HG02938 (cell line): ENCODE measurements around the gene RPH3AL.
"Not testable (repeated sequence)": the region's sequence is repeated elsewhere in the genome, so short reads cannot be mapped to it uniquely, and the experiment has no call there.

Experiments
- ATAC-seq: cut with Tn5 transposase; IDR thresholded peaks from one replicate; pipeline ENCODE4 v1.9.1; 2021; ENCODE audit warnings: mild to moderate bottlenecking, moderate library complexity; ENCODE audit not compliant: unreplicated experiment

Gene RPH3AL

DNA sequence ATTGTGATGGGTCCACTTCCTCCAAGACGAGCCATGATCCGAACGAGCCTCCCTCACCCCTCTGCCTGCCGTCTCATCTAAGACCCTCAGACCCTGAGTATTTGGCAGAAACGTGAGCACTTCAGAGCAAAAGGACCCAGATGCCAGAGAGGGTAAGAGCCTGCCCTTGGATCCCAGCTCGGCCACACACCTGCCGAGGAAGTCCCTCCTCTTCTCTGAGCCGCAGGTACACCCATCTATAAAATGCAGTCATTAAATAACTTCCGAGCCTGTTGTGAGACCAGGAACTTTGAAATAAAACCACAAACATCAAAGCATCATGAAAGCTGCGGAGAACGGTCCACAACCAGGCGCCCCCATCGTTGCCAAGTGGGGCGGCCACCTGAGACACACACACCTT lies 106.4 kb downstream of the RPH3AL start:
- ATAC-seq = no peak

DNA sequence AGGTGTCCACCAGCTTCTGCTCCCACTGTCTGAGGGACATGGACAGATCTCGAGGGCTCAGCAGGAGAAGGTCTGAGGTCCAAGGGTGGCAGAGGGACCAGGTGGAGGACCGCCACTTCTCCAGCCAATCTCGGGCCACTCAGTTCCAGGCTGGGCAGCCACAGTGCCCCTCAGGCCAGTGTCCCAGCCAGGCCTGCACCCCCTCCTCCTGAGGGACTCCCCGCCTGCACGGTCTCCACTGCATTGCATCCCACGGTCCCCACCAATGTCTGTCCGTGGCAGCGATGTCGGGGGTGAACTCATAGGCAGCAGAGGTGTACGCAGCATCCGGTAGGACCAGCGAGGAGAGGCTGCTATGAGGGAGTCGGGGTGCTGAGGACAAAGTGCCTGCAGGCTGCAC lies 107.0 kb downstream of the RPH3AL start:
- no peak for ATAC-seq

DNA sequence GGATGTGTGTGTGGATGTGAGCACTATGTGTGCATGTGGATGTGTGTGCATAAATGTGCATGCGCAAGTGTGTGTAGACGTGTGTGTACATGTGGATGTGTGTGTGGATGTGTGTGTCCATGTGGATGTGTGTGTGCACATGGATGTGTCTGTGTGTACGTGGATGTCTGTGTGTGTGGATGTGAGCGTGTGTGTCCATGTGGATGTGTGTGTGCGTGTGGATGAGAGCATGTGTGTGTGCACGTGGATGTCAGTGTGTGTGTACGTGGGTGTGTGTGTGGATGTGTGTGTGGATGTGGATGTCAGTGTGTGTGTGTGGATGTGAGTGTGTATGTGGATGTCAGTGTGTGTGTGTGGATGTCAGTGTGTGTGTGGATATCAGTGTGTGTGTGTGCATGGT lies 107.6 kb downstream of the RPH3AL start:
- ATAC-seq = no peak

DNA sequence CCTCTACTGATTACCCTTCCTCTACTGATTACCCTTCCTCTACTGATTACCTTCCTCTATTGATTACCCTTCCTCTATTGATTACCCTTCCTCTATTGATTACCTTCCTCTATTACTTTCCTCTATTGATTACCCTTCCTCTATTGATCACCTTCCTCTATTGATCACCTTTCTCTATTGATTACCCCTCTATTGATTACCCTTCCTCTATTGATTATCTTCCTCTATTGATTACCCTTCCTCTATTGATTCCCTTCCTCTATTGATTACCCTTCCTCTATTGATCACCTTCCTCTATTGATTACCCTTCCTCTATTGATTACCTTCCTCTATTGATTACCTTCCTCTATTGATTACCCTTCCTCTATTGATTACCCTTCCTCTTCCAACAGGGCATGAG lies 108.7 kb downstream of the RPH3AL start:
- ATAC-seq = not testable (repeated sequence)

DNA sequence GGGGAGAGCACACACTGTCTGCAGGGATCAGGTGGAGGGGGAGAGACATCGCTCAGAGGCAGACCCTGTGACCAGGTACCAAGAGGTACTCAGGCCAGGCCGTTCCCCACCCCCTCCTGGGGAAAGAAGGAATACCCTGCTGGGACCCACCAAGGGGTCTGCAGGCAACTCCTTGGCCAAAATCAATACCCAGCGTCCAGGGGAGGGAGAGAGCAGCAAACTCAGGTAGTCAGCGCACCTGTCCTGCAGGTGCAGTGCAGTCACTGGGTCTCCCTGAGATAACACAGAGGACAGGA lies 113.7 kb downstream of the RPH3AL start:
- ATAC-seq = no peak

DNA sequence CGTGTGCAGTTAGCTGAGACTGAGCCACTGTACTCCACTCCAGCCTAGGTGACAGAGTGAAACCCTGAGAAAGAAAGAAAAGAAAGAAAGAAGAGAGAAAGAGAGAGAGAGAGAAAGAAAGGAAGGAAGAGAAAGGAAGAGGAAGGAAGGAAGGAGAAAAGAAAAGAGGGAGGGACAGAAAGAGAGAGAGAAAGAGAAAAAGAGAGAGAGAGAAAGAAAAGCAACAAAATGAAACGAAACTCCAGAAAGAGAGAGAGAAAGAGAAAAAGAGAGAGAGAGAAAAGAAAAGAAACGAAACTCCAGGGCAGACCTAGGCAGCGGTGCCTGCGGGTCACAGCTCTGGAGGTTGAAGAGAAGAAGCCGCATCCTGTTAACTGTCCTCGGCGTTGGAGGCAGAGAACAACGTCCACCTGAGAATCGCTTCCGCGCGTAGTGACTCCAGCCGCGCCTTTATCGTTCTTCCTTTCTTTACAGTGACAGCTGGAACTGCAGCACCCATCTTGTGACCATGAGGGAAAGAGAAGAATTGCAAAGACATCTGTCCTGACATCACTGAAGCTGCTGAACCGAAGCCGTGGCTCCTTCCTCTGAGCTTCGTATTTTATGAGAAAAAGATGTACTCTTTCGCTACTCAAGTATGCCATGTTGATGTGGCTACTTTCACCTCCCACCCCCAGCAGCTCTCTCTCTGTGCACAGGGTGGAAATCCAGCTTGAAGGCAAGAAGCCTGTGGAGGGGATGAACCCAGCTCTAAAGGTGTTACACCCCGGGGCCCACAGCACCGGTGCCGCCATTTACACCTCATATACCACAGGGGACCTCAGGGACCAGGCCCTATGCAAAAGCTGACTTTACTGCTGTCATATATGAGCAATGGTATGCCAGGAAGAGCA lies 114.3 kb downstream of the RPH3AL start:
- no peak for ATAC-seq

DNA sequence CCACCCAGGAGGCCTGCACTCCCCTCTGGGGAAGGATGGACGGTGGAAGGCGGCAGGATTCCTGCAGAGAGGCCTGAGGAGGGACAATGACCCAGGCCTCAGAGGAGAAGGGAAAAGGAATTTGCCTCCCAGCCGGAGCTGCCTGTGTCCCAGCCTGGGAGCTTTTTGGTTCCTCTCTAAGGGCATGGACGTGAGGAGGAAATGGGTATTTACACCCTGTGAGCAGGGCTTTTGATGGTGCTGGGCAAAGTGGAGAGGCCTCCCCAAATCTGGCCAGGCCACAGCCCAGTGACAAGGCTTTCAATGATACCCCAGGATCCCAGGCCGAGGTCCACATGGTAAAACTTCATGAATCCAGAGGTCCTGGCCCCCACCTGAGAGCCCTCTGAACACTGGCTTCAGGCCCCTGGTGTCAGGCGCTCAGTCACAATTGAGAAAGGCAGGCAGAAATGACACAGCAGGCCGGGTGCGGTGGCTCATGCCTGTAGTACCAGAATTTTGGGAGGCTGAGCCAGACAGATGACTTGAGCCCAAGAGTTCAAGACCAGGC lies 115.1 kb downstream of the RPH3AL start:
- ATAC-seq = no peak

DNA sequence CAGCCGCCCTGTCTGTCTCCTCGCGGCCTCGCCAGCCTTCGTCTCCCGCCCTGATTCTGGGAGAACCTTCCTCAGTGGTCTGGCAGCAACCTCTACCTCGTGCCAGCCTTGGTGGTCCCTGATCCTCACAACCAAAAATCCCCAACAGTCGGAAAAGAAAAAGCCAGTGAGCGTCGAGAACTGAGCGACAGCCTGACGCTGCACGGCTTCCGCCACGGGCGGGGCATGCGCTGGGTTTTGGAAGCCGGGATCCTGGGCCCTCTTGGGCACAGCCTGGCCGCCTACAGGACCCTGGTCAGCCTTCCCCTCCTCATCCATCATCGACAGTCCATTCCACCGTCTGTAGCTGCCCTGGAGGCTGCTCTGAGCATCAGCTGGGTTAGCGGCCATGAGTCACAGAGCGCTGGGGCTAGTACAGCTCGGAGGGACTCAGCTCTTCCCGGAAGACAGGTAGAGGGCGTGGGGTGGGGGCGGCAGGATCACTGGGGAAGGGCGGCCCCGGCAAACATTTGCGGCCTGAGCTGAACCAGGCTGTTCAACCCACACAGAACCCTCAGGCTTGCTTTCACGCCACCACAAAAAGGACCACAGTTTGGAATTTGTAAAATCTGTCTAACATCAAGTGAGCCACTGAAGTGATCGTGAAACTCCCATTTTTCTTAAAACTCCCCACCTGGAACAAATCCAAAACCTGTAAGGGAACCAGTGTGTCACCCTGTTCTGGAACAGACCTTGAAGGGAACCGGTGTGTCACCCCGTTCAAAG lies 115.8 kb downstream of the RPH3AL start:
- ATAC-seq = no peak

DNA sequence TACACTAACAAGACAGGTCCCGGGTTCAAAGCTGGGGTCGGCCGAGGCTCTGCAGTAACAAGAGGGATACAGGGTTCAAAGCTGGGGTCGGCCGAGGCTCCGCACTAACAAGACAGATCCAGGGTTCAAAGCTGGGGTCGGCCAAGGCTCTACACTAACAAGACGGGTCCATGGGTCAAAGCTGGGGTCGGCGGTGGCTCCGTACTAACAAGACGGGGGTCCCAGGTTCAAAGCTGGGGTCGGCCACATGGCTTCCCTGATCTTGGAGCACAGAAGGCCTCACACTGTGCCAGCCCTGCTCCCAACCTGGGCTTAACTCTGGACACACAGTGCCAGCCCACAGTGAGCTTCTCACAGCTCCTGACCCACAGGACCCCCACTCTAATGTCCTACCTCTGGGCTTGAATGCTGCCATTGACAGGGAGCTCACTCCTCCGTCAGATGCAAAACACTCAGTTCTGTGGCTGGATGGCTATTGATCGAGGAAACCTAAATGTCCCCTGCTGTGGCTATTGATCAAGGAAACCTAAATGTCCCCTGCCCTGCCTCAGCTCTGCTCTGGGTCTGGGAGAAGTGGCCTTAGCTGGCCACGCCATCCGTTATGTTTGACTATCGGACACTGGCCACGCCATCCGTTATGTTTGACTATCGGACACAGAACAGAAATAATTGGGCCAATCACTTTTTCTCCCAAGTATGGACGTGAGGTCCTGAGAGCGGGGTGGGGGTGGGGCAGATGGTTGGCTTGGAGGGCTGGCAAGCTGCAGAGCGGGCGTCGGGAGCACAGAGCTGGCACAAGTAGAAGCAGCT lies 116.6 kb downstream of the RPH3AL start:
- no peak for ATAC-seq

DNA sequence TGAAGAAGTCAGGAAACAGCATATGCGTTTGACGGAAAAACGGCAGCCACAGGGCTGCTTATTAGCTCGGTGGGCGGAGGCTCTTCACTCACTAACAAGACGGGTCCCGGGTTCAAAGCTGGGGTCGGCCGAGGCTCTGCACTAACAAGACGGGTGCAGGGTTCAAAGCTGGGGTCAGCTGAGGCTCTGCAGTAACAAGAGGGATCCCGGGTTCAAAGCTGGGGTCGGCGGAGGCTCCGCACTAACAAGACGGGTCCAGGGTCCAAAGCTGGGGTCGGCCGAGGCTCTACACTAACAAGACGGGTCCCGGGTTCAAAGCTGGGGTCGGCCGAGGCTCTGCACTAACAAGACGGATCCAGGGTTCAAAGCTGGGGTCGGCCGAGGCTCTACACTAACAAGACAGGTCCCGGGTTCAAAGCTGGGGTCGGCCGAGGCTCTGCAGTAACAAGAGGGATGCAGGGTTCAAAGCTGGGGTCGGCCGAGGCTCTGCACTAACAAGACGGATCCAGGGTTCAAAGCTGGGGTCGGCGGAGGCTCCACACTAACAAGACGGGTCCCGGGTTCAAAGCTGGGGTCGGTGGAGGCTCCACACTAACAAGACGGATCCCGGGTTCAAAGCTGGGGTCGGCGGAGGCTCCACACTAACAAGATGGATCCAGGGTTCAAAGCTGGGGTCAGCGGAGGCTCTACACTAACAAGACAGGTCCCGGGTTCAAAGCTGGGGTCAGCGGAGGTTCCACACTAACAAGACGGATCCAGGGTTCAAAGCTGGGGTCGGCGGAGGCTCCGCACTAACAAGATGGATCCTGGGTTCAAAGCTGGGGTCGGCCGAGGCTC lies 117.4 kb downstream of the RPH3AL start:
- not testable (repeated sequence) for ATAC-seq

DNA sequence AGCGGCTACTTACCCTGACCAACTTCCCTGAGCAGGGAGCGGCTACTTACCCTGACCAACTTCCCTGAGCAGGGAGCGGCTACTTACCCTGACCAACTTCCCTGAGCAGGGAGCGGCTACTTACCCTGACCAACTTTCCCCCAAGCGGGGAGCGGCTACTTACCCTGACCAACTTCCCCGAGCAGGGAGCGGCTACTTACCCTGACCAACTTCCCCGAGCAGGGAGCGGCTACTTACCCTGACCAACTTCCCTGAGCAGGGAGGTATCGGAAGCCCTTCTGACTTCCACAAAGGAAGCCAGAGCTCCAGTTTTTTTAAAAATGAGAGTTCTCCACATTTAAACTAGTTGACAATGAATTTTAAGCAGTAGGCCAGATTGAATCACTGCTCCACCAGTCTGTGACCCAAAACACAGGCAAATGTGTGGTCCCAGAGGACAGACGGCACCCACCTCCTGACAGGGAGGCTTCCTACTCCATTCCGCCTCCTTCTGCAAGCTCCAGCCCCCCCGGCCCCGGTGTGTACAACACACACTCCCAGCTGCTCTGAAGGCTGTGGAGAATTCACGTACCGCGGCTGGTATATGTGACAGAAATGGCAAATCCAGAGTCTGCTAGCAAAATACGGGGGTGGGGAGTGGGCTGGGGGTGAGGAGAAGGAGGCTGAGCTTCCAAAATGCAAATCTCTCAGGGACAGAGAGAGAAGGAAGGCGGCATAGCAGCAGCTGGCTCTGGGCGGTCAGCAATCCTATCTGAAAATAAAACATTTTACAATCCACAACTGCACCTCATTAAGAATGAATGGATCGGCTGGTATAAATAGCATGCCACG lies 118.2 kb downstream of the RPH3AL start:
- ATAC-seq = not testable (repeated sequence)

DNA sequence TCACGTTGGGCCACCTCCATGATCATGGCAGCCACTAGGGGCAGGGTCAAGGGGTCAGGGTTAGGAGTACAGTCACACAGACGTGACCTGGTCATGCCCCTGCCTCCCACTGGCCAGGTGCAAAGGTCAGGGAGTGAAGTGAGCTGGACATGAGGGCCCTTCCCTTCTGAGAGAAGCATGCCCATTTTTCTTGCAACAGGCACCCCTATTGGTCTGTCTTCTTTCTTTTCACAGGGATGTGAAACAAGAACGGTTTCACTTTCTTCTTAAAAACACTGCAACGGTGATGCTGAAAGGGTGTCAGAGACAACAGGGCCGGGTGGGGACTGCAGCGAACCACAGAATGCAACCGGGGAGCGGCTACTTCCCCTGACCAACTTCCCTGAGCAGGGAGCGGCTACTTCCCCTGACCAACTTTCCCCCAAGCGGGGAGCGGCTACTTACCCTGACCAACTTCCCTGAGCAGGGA lies 119.1 kb downstream of the RPH3AL start:
- ATAC-seq = no peak

DNA sequence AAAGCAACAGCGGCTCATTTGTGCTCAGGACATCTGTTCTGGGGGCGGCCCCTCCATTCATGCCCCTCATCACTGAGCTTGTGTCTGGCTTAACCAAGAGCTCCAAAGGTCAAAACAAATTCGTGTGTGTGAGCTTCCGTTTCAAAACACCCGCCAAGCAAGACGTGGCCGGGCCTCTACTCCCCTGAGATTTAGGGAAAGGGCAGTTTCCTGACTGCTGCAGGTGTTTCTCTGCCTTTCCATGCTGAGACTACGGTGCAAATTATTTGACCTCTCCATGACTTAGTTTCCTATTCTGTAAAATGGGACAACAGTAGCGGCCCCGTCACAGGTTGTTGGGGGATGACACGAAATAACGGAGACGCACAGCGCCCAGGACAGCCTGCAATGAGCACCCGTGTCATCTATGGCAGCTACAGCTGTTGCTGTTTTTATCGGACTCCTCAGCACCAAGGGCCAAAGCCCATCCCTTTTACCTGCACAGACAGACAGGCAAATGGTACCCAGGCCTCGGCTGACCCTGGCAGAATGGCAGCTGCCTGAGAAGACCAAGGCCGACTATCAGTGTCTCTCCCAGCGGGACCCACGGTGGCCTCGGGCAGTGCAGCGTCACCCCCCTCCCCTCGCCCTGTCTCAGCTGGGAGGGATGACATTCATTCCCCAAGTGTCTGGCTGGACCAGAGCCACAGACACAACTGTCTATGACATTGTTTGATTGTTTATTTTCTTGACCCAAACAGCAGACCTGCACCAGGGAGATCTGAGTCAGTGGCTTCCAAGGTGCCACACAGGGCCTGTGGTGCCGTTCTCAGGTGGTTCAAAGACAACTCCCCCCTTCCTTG lies 120.4 kb downstream of the RPH3AL start:
- no peak for ATAC-seq

DNA sequence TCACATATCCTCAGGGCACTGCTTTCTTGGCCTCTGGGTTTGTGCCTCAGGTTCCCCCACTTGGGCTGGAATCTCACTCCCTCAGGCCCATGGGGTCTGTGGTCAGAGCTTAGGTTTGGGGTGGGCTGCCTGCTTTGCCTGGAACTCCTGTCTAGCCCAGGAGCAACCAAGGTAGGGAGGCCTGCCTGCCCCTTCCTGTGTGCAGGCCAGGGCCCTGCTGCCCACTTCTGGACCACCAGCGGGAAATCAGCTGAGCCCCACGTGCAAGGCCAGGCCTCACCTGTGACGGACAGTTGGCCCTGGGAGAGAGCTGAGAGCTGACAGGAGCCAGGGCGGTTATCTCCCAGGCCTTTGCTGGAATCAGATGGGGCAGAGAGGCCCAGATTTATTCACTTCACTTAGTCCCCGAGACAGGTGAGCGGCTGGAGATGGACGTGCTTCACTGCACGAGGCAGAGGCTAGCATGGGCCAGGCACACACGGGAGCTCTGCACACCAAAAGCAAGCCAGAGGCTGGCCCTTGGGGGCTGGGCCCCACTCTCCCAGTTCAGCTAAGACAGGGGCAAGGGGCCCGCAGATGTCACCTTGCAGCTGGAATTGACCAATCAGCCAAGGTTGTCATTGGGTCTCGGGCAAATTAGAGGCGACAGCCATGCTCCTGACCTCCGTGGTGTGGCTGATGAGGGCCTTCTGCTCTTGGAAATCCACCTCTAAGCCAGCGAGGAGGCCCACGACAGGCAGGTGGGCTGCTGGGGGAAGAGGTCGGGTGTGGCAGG lies 121.2 kb downstream of the RPH3AL start:
- no peak for ATAC-seq

DNA sequence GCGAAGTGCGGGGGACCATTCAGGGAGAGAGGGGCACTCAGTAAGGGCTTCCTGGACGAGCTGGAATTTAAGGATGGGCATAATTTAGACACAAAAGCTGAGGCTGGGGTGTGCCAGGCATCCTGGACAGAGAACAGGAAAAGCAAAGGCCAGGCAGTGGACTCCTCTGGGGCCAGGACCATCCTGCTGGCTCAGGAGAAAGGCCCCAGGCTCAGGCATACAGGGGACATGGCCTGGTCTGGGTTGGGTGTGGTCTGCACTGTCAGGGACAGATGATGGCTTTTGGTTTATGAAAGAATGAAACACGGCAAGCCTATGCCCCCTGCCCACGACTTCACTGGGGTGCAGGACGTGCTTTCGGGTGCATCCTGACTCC lies 122.2 kb downstream of the RPH3AL start:
- ATAC-seq = no peak

DNA sequence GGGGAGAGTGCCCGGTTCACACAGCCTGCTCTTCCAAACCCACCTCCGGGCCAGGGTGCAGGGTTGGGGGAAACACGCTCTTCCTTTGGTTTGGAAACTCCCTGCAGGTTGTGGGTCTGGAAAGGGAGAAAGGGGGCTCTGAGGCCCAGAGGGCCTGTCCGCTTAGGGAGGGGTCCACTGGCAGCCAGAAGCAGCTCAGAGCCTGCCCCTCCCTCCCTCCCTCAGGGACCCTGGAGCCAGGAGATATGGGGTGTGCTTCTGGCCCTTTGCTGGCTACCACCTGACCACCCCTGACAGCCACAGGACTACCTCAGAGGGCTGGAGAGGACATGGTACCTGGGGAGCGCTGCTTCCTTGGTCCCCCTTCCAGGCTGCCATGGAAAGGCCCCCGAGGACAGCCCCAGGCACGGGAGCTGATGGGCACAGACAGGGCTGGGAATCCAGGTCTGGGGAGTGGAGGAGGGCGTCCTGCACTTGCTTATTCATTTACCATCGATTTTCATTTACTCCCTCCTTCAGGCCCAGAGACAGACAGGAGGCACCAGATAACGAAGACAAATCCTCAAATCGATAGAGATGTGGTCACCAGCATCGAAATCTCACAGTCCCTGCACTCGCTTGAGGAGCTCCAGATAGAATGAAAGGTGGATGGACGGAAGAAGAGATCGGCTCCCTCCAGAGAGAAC lies 122.8 kb downstream of the RPH3AL start:
- ATAC-seq = no peak
